Measurements from ENCODE around the gene RAD18. TPM values are rescaled to one million over a fixed set of nuclear protein-coding genes. Genes with fewer than 3 reads are reported as not detected.

Gene RAD18
- total RNA-seq, 2 experiments from 2014 or later: 39.9 to 44.8 TPM

DNA sequence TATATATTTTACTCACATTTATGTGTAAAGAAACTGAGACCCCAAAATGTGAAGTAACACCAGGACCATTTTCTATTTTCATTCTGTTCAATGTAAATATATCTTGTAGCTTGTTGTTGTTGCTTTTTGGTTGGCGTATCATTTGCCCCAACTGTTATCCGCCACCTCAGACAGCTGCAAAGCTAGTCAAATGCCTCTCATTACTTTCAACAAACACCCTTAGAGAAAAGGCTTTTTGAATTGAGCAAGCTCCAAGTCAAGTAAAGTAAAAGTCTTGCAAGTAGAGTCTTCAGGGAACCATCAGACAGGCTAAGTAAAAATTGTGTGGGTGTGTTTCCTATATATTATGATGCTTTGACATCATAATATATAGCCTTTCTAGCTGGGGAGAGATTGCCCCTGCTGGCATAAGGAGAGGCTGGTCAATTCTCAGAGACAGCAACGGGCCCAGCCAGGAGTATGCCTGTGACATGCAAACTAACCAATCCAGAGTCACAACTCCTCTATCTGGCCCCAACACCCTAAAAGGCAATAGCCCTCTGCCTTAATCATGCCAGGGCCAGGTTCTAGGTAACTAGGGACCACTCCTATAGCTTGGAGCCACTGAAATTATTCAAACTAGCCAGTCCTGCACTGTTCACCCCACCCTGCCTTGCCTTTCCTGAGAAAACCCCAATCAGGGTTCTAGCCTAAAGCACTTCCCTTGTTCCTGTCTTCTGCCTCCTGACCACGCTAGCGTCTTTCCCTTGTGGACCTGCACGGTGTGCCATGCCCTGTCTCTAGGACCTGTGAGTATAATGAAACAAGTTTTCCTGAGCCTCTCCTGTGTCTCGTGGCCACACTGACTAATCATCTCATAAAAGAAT is 75.6 kb downstream of the RAD18 start:
- no peak overlapping the region for H3K4me2 ChIP-seq (ENCODE audit: low read length)
- H4K20me1 ChIP-seq (ENCODE audit: insufficient read depth, low read length): no peaks in the 10 kb centered on the region
- no peak overlapping the region for H3K27ac ChIP-seq (ENCODE audit: low read depth, low read length, poor library complexity, severe bottlenecking)
- DNase-seq (ENCODE audit: low spot score): no peak
- ChIA-PET CTCF (ENCODE audit: unreplicated experiment) (no interaction called here), POLR2A (no interaction called here)
- TF ChIP-seq, protein P1, sequence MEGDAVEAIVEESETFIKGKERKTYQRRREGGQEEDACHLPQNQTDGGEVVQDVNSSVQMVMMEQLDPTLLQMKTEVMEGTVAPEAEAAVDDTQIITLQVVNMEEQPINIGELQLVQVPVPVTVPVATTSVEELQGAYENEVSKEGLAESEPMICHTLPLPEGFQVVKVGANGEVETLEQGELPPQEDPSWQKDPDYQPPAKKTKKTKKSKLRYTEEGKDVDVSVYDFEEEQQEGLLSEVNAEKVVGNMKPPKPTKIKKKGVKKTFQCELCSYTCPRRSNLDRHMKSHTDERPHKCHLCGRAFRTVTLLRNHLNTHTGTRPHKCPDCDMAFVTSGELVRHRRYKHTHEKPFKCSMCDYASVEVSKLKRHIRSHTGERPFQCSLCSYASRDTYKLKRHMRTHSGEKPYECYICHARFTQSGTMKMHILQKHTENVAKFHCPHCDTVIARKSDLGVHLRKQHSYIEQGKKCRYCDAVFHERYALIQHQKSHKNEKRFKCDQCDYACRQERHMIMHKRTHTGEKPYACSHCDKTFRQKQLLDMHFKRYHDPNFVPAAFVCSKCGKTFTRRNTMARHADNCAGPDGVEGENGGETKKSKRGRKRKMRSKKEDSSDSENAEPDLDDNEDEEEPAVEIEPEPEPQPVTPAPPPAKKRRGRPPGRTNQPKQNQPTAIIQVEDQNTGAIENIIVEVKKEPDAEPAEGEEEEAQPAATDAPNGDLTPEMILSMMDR (conservative IDR thresholded peaks at IDR 0.05; ENCODE audit: low read length): no peak
- TF ChIP-seq EZH2phosphoT487 (IDR thresholded peaks at IDR 0.05; ENCODE audit: borderline replicate concordance, low read depth, low read length): no peak
- no peaks in the 10 kb centered on the region for H3K9me3 ChIP-seq (ENCODE audit: low read length)
- no peak overlapping the region for H2AFZ ChIP-seq (ENCODE audit: low read length)
- H3K79me2 ChIP-seq (ENCODE audit: insufficient read depth, low read depth, low read length): no peaks in the 10 kb centered on the region
- no peak overlapping the region for H3K4me3 ChIP-seq (ENCODE audit: low read depth, low read length, poor library complexity, severe bottlenecking)
- intact Hi-C loops (cut with micrococcal nuclease; ENCODE audit: unreplicated experiment): no loop called here
- H3K36me3 ChIP-seq (ENCODE audit: insufficient read depth, low read length): peaks cover 90% of the 10 kb centered on the region
- H3K4me1 ChIP-seq (ENCODE audit: insufficient read depth, low read length, poor library complexity, severe bottlenecking): no peaks in the 10 kb centered on the region
- BruUV-seq (replicated peaks): no TSS peak
- H3K9me2 ChIP-seq (ENCODE audit: insufficient read depth, low read length): no peaks in the 10 kb centered on the region

DNA sequence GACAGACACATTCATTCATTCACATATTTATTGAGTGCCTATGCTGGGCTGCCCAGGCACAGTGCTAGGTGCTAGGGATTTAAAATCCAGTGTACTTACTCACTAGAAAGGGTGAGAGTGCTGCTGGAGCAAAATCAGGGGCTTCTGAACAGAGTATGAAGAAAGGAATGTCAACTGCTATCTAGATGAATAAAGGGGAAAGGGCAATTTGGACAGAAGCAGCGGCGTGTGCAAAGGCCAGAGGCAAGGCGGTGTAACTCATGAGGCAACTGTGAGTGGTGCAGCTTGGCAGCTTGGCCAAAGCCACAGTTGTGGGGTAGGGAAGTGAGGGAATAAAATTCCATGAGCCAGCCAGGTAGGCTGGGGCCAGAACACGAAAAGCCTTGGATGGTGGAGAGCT is 76.7 kb downstream of the RAD18 start:
- BruUV-seq (replicated peaks): no TSS peak
- Histone ChIP-seq H3K4me3 (ENCODE audit: low read depth, low read length, poor library complexity, severe bottlenecking) (no peak overlapping the region), H3K27ac (ENCODE audit: low read depth, low read length, poor library complexity, severe bottlenecking) (no peak overlapping the region), H3K36me3 (ENCODE audit: insufficient read depth, low read length) (peaks cover 85% of the 10 kb centered on the region), H3K4me1 (ENCODE audit: insufficient read depth, low read length, poor library complexity, severe bottlenecking) (no peaks in the 10 kb centered on the region), H3K9me3 (ENCODE audit: low read length) (no peaks in the 10 kb centered on the region), H3K4me2 (ENCODE audit: low read length) (no peak overlapping the region), H2AFZ (ENCODE audit: low read length) (no peak overlapping the region), H3K9me2 (ENCODE audit: insufficient read depth, low read length) (no peaks in the 10 kb centered on the region), H3K79me2 (ENCODE audit: insufficient read depth, low read depth, low read length) (no peaks in the 10 kb centered on the region), H4K20me1 (ENCODE audit: insufficient read depth, low read length) (no peaks in the 10 kb centered on the region)
- ChIA-PET CTCF (ENCODE audit: unreplicated experiment) (no interaction called here), POLR2A (no interaction called here)
- DNase-seq (ENCODE audit: low spot score): no peak
- TF ChIP-seq EZH2phosphoT487 (IDR thresholded peaks at IDR 0.05; ENCODE audit: borderline replicate concordance, low read depth, low read length): no peak
- TF ChIP-seq, protein P1 (conservative IDR thresholded peaks at IDR 0.05; ENCODE audit: low read length): no peak
- intact Hi-C loops (cut with micrococcal nuclease; ENCODE audit: unreplicated experiment): no loop called here
